ENCODE measurements around the gene FAXDC2.

FAXDC2 gene

DNA sequence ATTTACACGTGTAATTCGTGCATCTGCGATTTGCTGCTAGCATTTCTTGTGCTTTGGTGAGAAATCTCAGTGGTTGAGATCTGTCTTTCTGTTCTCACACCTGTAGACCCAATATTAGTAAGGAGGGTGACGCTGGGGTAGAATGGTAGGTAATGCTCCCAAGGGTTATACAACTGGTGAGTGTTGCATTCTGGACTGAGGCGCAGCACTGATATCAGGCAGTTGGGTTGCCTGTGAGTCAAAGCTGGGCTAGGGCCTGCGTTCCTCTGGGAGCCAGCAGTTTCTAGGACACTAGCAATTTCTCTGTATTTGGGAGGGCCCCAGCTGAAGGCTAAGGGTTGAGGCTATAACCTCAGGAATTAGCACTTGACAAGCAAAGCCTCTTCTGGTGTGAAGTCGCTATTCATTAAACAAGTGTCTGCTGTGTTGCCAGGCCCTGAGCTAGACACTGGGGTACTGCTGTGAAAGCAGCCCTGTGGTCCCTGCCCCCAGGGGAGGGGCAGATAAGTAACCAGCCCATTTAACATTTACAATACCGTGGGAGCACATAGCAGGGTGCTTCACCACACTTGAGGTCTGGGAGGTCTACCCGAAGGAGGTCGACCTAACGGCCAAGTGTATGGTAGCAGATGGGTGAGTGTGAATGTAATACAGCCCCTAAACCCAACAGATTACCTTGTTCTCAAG, 66.5 kb downstream of the FAXDC2 start:
- no peak for DNase-seq (ENCODE audit: insufficient read length, low spot score)
- no peak for FAIRE-seq
- TF ChIP-seq POLR2A (IDR thresholded peaks at IDR 0.05; ENCODE audit: low read depth, low read length): no peak

DNA sequence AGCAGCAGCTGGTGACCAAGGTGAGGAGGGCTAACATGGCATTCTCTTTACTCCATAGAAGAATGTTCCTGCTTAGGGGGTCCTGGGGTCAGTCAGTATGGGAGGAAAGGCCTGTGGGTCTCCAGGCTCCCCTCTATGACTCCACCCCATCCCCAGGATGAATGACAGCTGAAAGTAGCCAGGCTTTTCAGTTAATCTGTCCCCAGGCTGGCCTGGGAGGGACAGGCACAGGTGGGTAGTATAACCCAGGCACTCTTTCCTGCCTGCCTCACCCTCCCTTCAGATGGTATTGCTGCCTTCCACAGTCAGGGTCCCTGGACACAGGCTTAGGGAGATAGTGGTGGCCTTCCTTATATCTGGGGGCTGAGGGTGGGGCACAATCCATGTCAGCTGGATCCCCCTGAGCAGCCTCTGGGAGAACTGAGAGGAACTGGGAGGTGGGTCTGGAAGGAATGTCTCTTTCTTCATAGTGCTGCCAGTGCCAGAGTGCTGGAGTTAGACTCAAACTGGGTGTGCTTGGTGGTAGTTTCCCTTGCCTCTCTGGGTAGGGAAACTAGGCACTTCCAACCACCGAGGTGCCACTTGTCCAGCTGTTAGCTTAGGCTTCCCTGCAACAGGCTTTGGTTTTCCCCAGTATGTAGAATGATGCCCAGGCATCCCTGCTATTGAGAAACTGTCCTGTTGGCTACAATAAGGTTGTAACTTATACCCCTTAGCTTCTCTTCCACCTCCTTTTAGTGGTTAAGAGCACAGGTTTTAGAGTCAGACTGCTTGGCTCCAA, 67.4 kb downstream of the FAXDC2 start:
- no peak for DNase-seq (ENCODE audit: insufficient read length, low spot score)
- FAIRE-seq: no peak
- TF ChIP-seq POLR2A (IDR thresholded peaks at IDR 0.05; ENCODE audit: low read depth, low read length): no peak

DNA sequence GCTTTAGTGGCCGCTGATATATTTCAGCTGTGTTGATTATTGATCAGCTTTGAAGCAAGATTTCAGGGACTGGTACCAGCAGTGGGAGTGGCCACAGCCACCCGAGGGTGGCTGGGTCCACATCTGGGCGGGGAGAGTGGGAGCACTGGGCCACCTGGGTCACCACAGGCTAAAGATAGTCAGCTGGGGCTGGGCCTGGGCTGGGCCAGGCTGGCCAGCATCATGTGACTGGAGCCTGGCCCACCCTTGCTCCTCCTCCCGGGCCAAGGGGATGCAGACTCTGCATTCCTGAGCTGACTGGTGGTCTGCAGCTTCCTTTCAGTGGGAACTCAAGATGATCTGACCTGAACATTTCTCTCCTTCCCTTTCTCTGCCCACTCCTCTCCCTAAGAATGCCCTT, 68.1 kb downstream of the FAXDC2 start:
- FAIRE-seq: no peak
- no peak for TF ChIP-seq POLR2A (IDR thresholded peaks at IDR 0.05; ENCODE audit: low read depth, low read length)
- DNase-seq (ENCODE audit: insufficient read length, low spot score): no peak

DNA sequence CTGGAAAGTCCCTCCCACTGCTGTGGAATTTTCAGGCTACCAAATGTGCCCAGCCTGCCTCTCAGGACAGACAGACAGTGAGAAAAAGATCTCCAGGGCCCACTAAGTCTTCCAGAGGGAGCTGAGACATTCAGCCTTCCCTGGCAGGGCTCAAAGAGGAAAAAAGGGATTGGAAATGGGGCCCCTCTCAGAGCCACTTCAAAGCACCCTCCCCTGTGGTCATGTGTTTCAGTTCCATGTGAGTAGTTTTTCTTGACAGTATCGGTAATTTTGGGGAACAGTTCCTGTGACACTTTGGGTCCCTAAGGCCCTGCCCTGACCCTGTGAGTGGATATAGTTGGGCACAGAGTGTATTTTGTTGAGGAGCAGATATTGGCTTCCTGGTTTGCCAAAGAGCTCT, 70.3 kb downstream of the FAXDC2 start:
- FAIRE-seq (no peak), DNase-seq (ENCODE audit: insufficient read length, low spot score) (no peak)
- TF ChIP-seq POLR2A (IDR thresholded peaks at IDR 0.05; ENCODE audit: low read depth, low read length): no peak

DNA sequence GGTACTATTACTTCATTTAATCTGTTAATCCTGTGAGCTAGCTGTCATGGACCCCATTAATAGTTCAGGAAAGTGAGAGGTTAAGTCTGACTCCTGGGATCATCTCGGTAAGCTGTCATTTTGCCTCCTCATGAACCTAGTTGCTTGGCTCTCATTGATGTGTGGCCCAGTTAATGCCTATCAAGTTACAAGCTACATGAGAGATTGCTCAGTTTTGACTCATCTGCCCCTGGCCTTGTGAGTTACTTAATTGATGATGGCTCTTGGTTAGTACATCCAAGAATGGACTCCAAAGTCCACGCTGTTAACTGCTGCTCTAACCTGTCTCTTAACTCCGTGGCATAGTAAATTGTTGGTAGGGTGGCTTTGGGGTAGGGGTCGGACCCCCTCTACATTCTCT, 71.3 kb downstream of the FAXDC2 start:
- TF ChIP-seq POLR2A (IDR thresholded peaks at IDR 0.05; ENCODE audit: low read depth, low read length): no peak
- DNase-seq (ENCODE audit: insufficient read length, low spot score) (peak; percentile 64), FAIRE-seq (peak; percentile 66)

DNA sequence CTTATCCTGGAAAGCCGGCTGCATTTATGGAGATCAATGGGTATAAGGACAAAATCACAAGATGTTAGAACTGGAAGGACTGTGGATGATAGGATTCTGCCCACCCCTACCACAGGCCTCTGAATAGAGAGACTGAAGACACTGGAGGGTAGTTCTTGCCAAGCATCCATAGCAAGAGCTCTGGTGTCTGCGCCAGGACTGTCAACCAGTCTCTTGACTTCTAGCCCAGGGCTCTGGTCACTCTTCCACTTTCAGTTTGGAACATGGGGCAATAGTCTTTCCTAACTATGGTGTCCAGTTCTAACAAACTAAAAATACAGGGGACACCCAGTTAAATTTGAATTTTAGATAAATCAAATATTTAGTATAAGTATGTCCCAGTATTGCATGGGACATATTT, 71.9 kb downstream of the FAXDC2 start:
- DNase-seq (ENCODE audit: insufficient read length, low spot score) (no peak), FAIRE-seq (no peak)

DNA sequence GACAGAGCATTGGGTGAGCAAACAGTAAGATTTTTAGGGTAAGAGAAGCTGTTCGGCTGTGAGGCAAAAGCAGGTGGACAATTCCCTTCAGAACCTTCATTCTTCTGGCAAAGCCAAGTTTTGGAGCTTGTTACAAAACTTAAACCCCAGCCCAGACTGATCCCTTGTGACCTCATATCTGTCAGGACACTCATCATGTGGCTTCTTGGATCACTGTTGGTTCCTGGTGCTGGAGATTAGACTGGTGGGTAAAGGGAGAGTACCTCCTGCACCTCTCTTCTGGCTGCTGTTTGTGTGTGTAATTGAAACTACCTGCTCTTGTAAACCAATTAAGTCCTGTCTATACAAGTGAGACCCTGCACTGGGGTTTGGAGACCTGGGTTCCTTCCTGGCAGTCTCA, 74.2 kb downstream of the FAXDC2 start:
- no peak for FAIRE-seq
- no peak for TF ChIP-seq POLR2A (IDR thresholded peaks at IDR 0.05; ENCODE audit: low read depth, low read length)
- DNase-seq (ENCODE audit: insufficient read length, low spot score): no peak

More for the DNA sequence above, 71.9 kb downstream of the FAXDC2 start:
- TF ChIP-seq POLR2A (IDR thresholded peaks at IDR 0.05; ENCODE audit: low read depth, low read length): no peak

DNA sequence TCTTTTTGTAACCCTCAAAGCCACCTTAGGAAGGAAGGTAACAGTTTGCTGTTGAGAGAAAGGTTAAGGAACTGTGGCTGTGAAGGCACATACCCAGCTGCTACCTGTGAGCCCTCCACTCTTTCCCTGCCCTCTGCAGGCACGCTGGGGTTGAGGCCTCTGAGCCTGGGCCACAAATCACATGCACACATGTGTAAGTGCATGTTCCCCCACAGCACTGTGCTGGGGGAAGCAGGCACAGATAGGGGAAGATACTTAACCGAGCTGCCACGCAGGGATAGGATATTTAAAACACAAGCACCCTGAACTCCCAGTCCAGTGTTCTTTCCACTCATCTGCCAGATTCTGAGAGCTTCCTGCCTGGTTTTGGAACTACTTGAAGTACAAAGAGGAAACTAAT, 77.1 kb downstream of the FAXDC2 start:
- DNase-seq (ENCODE audit: insufficient read length, low spot score) (no peak), FAIRE-seq (no peak)
- no peak for TF ChIP-seq POLR2A (IDR thresholded peaks at IDR 0.05; ENCODE audit: low read depth, low read length)

DNA sequence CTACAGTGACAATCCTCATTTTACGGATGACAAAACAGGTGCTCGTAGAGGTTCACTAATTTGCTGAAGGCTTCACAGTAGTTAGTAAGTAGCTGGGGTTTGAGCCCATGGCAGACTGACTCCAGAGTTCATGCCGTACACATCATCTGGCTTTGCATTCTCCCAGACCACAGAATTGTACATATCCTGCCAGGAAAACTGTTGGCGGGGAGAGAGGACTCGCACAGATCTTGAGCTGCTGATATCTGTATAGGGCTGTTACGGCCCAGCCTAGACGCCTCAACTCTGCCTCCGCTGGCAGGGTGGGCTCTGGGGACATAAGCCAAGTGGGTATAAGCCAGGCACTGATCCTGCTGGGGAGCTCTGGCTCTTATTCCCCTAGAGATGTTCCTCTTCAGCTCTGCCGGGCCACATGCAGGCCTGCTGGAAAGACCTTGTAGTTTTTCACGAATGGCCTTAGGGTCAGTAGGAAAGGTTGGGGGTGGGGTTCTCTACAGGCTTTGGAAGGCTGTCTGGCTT, 79.0 kb downstream of the FAXDC2 start:
- FAIRE-seq (no peak), DNase-seq (ENCODE audit: insufficient read length, low spot score) (no peak)
- TF ChIP-seq POLR2A (IDR thresholded peaks at IDR 0.05; ENCODE audit: low read depth, low read length): no peak

DNA sequence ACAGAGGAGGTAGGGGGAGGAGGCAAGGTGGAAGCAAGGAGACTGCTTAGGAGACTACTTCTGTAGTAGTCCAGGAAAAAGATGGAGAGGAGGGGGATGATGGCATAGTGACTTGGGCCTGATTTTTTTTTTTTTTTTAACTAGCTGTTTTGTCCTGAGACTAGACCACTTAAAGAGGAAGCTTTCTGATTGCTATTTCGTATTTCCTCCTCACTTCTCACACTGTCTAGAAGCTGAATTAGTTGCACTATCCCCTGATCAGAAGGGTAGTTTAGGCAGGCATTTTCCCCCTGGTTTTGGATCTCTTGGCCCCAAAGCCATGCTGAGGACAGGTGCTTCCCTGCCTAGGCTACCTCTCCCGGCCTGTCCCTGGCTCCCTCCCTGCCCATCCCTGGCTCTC, 80.3 kb downstream of the FAXDC2 start:
- DNase-seq (ENCODE audit: insufficient read length, low spot score) (no peak), FAIRE-seq (no peak)
- TF ChIP-seq POLR2A (IDR thresholded peaks at IDR 0.05; ENCODE audit: low read depth, low read length): no peak
